ENCODE measurements around the gene NDOR1. TPM values are rescaled to one million over a fixed set of nuclear protein-coding genes. Genes with fewer than 3 reads are reported as not detected.
A peak's percentile ranks its signal among the peaks of the same experiment; 100 is the strongest.

Gene NDOR1
- total and polyA plus RNA-seq, 4 donors = 4.5 to 22.0 (median 12.0) TPM

GRCh38 chr9:137160716-137161557, 44.6 kb upstream of the NDOR1 start:
- Histone ChIP-seq H3K36me3 (ENCODE audit: control insufficient read depth in 4 of 4, insufficient read depth in 4 of 4, low read length in 4 of 4) (no peaks in the 10 kb centered on the region), H3K4me1 (ENCODE audit: control insufficient read depth in 5 of 5, insufficient read depth in 5 of 5, low read length in 5 of 5) (peaks cover 0 to 7% (median 0%) of the 10 kb centered on the region in 5 donors), H3K27ac (ENCODE audit: low read depth in 1 of 2, low read length in 1 of 2) (no peak overlapping the region), H3K4me3 (no peak overlapping the region), H3K9ac (ENCODE audit: insufficient read depth in 1 of 2, low read length in 2 of 2) (no peak overlapping the region), H3K27me3 (ENCODE audit: control insufficient read depth in 3 of 3, insufficient read depth in 3 of 3, low read length in 2 of 3) (peaks cover 9 to 77% (median 39%) of the 10 kb centered on the region in 3 donors), H3K9me3 (ENCODE audit: control insufficient read depth in 4 of 4, insufficient read depth in 3 of 4, low read length in 3 of 4) (peaks cover 0 to 3% (median 0%) of the 10 kb centered on the region in 4 donors)
- ATAC-seq (ENCODE audit: insufficient read depth, low FRiP score) (no peak), DNase-seq (no peak)
- no peak for TF ChIP-seq CTCF (IDR thresholded peaks at IDR 0.05; ENCODE audit: control extremely low read depth, extremely low read depth)
- 24 to 34% methylated on average over 51 to 56 of the region's 56 CpGs for WGBS, 2 donors

GRCh38 chr9:137161558-137162486, 43.7 kb upstream of the NDOR1 start:
- H3K27ac ChIP-seq (ENCODE audit: low read depth in 1 of 2, low read length in 1 of 2) = no peak overlapping the region
- H3K9ac ChIP-seq (ENCODE audit: insufficient read depth in 1 of 2, low read length in 2 of 2) = no peak overlapping the region
- H3K4me3 ChIP-seq = no peak overlapping the region
- no peak for ATAC-seq (ENCODE audit: insufficient read depth, low FRiP score)
- peaks cover 0 to 2% (median 0%) of the 10 kb centered on the region in 5 donors for H3K4me1 ChIP-seq (ENCODE audit: control insufficient read depth in 5 of 5, insufficient read depth in 5 of 5, low read length in 5 of 5)
- no peaks in the 10 kb centered on the region for H3K36me3 ChIP-seq (ENCODE audit: control insufficient read depth in 4 of 4, insufficient read depth in 4 of 4, low read length in 4 of 4)
- H3K27me3 ChIP-seq (ENCODE audit: control insufficient read depth in 3 of 3, insufficient read depth in 3 of 3, low read length in 2 of 3) = peaks cover 12 to 77% (median 40%) of the 10 kb centered on the region in 3 donors
- peaks cover 0 to 3% (median 0%) of the 10 kb centered on the region in 4 donors for H3K9me3 ChIP-seq (ENCODE audit: control insufficient read depth in 4 of 4, insufficient read depth in 3 of 4, low read length in 3 of 4)
- WGBS, 2 donors = 6% methylated on average over 56 to 69 of the region's 71 CpGs
- DNase-seq = no peak
- no peak for TF ChIP-seq CTCF (IDR thresholded peaks at IDR 0.05; ENCODE audit: control extremely low read depth, extremely low read depth)

GRCh38 chr9:137162505-137163364, 42.8 kb upstream of the NDOR1 start:
- H3K9me3 ChIP-seq (ENCODE audit: control insufficient read depth in 4 of 4, insufficient read depth in 3 of 4, low read length in 3 of 4) = peaks cover 0 to under 1% (median 0%) of the 10 kb centered on the region in 4 donors
- DNase-seq (no peak), ATAC-seq (ENCODE audit: insufficient read depth, low FRiP score) (peak; percentile 24)
- H3K4me3 ChIP-seq = no peak overlapping the region
- no peaks in the 10 kb centered on the region for H3K36me3 ChIP-seq (ENCODE audit: control insufficient read depth in 4 of 4, insufficient read depth in 4 of 4, low read length in 4 of 4)
- H3K27me3 ChIP-seq (ENCODE audit: control insufficient read depth in 3 of 3, insufficient read depth in 3 of 3, low read length in 2 of 3) = peaks cover 12 to 75% (median 36%) of the 10 kb centered on the region in 3 donors
- WGBS, 2 donors = 8 to 9% methylated on average over 68 to 74 of the region's 74 CpGs
- peaks cover 0 to 2% (median 0%) of the 10 kb centered on the region in 5 donors for H3K4me1 ChIP-seq (ENCODE audit: control insufficient read depth in 5 of 5, insufficient read depth in 5 of 5, low read length in 5 of 5)
- H3K27ac ChIP-seq (ENCODE audit: low read depth in 1 of 2, low read length in 1 of 2) = no peak overlapping the region
- no peak for TF ChIP-seq CTCF (IDR thresholded peaks at IDR 0.05; ENCODE audit: control extremely low read depth, extremely low read depth)
- no peak overlapping the region for H3K9ac ChIP-seq (ENCODE audit: insufficient read depth in 1 of 2, low read length in 2 of 2)
